HCT116 (cell line): ENCODE results near the gene ANXA2R. TPM values are rescaled to one million over a fixed set of nuclear protein-coding genes. Genes with fewer than 3 reads are reported as not detected.

ENCODE experiments used
- ATAC-seq: fragments of 200-7000 bp; cut with Tn5 transposase; 2 replicates; pipeline ENCODE4 v1.9.1; 2020; ENCODE audit warnings: mild to moderate bottlenecking, moderate library complexity
- BruUV-seq: library from RNA; stranded (reverse); fragments of 400-500 nt; replicated peaks from 2 replicates; lab custom pipeline; 2021; lab: Mats Ljungman, UMichigan
- CTCF ChIA-PET: fragments of 300-600 bp; sonication (Branson Sonifier 250); formaldehyde crosslinking; loops from one replicate; lab custom pipeline; 2021; ENCODE audit warnings: antibody characterized with exemption; lab: Charles Lee
- POLR2A ChIA-PET: fragments of 300-600, 350-600 bp; sonication (Branson Sonifier 250); formaldehyde crosslinking; loops from one replicate; lab custom pipeline; 2021; ENCODE audit warnings: antibody characterized with exemption; lab: Charles Lee
- RAD21 ChIA-PET, 2 experiments: fragments of 300-600 bp; sonication (Branson Sonifier 250); formaldehyde crosslinking; loops; one replicate each; lab custom pipeline; 2023; ENCODE audit warnings: low total read pairs in 2 of 2; ENCODE audit not compliant: uncharacterized antibody in 2 of 2, unreplicated experiment in 2 of 2, low non-redundant PET in 1 of 2; lab: Charles Lee
- DNase-seq: peaks from one replicate; pipeline ENCODE4 v3.0.0-alpha.2; 2010; ENCODE audit warnings: low read depth, low spot score
- H2AFZ ChIP-seq: fragments of 200-600 bp; shearing (Covaris generic), sonication (generic); 2 replicates; pipeline ENCODE4 v1.6.1; 2017; ENCODE audit warnings: low read depth, mixed run types, mixed read lengths, antibody characterized with exemption, low read length; ENCODE audit not compliant: poor library complexity, severe bottlenecking
- H3K27ac ChIP-seq: 2 replicates; pipeline ENCODE4 v1.5.1; 2012; ENCODE audit warnings: low read depth, low read length
- H3K27me3 ChIP-seq: fragments of 200-600 bp; sonication (generic); 2 replicates; pipeline ENCODE4 v1.6.1; 2016; ENCODE audit warnings: mixed run types, low read length, mixed read lengths; ENCODE audit not compliant: insufficient read depth
- H3K36me3 ChIP-seq, 2 experiments: fragments of 200-500 bp in 1 of 2; fragments of 200-600 bp in 1 of 2; sonication (Bioruptor generic) in 1 of 2; sonication (generic) in 1 of 2; 2 replicates each; pipeline versions ENCODE4 v1.5.1 to v1.6.1; 2014 to 2016; ENCODE audit warnings: low read length in 2 of 2, inconsistent platforms in 1 of 2, mixed read lengths in 1 of 2, mixed run types in 1 of 2; ENCODE audit not compliant: insufficient read depth in 2 of 2, control insufficient read depth in 1 of 2
- H3K4me1 ChIP-seq, 2 experiments: fragments of 200-600 bp in 1 of 2; sonication (generic) in 1 of 2; 2 replicates each; pipeline versions ENCODE4 v1.5.1 to v1.6.1; 2012 to 2017; ENCODE audit warnings: low read length in 2 of 2, inconsistent platforms in 1 of 2, mild to moderate bottlenecking in 1 of 2, mixed read lengths in 1 of 2, mixed run types in 1 of 2, moderate library complexity in 1 of 2; ENCODE audit not compliant: insufficient read depth in 2 of 2, control insufficient read depth in 1 of 2
- H3K4me2 ChIP-seq: fragments of 200-600 bp; sonication (generic); 2 replicates; pipeline ENCODE4 v1.6.1; 2017; ENCODE audit warnings: mixed run types, low read length, mixed read lengths
- H3K4me3 ChIP-seq, 2 experiments: fragments of 200-600 bp in 1 of 2; sonication (generic) in 1 of 2; replicated peaks in 1 of 2; 2 replicates each; pipeline ENCODE4 v1.5.1; 2011 to 2016; ENCODE audit warnings: low read length in 2 of 2, control low read depth in 1 of 2, low read depth in 1 of 2, mild to moderate bottlenecking in 1 of 2, mixed read lengths in 1 of 2, mixed run types in 1 of 2
- H3K79me2 ChIP-seq: fragments of 200-600 bp; sonication (generic); 2 replicates; pipeline ENCODE4 v1.6.1; 2017; ENCODE audit warnings: mild to moderate bottlenecking, mixed run types, low read length, moderate library complexity, mixed read lengths; ENCODE audit not compliant: insufficient read depth
- H3K9ac ChIP-seq: fragments of 200-600 bp; sonication (generic); 2 replicates; pipeline ENCODE4 v1.6.1; 2016; ENCODE audit warnings: low read length, mixed read lengths
- H3K9me2 ChIP-seq: fragments of 200-600 bp; sonication (generic), shearing (Covaris generic); 2 replicates; pipeline ENCODE4 v1.6.1; 2017; ENCODE audit warnings: mixed run types, mild to moderate bottlenecking, moderate library complexity; ENCODE audit not compliant: insufficient read depth
- H3K9me3 ChIP-seq, 2 experiments: fragments of 200-500 bp in 1 of 2; fragments of 200-600 bp in 1 of 2; sonication (Bioruptor generic) in 1 of 2; sonication (generic) in 1 of 2; 2 replicates each; pipeline ENCODE4 v1.6.1; 2014 to 2017; ENCODE audit warnings: low read length in 2 of 2, mixed read lengths in 2 of 2, inconsistent platforms in 1 of 2, low read depth in 1 of 2, mild to moderate bottlenecking in 1 of 2, mixed run types in 1 of 2, moderate library complexity in 1 of 2; ENCODE audit not compliant: control insufficient read depth in 1 of 2, insufficient read depth in 1 of 2
- H4K20me1 ChIP-seq: fragments of 200-600 bp; sonication (generic), shearing (Covaris generic); 2 replicates; pipeline ENCODE4 v1.6.1; 2017; ENCODE audit warnings: mixed run types, mild to moderate bottlenecking, moderate library complexity; ENCODE audit not compliant: insufficient read depth
- ATF3 ChIP-seq: IDR thresholded peaks from 2 replicates; pipeline ENCODE4 v1.6.1; 2012
- EGR1 ChIP-seq: IDR thresholded peaks from 2 replicates; pipeline ENCODE4 v1.6.1; 2012; ENCODE audit warnings: low read depth
- ELF1 ChIP-seq: IDR thresholded peaks from 2 replicates; pipeline ENCODE4 v1.6.1; 2012; ENCODE audit warnings: low read depth, borderline replicate concordance
- EZH2 ChIP-seq: fragments of 200-600 bp; sonication (generic); IDR thresholded peaks from 2 replicates; pipeline ENCODE4 v1.6.1; 2017; ENCODE audit warnings: antibody characterized with exemption, mixed run types
- POLR2AphosphoS5 ChIP-seq: IDR thresholded peaks from 2 replicates; pipeline ENCODE4 v1.6.1; 2011; ENCODE audit warnings: mild to moderate bottlenecking, low read depth, low read length, moderate library complexity
- SP1 ChIP-seq: IDR thresholded peaks from 2 replicates; pipeline ENCODE4 v1.6.1; 2012; ENCODE audit warnings: low read depth
- TCF7L2 ChIP-seq: IDR thresholded peaks from 2 replicates; pipeline ENCODE4 v1.7.0; 2011; ENCODE audit warnings: borderline replicate concordance, inconsistent platforms; ENCODE audit not compliant: insufficient read depth, insufficient read length; ENCODE audit errors: extremely low read depth
- YY1 ChIP-seq: IDR thresholded peaks from 2 replicates; pipeline ENCODE4 v1.6.1; 2011; ENCODE audit warnings: low read length, low read depth, moderate library complexity, mild to moderate bottlenecking; ENCODE audit not compliant: insufficient replicate concordance; ENCODE audit errors: extremely low read depth
- ZFX ChIP-seq: fragments of 450-650 bp; IDR thresholded peaks from 2 replicates; pipeline ENCODE4 v1.6.1; 2017
- ZNF274 ChIP-seq: fragments of 200-500 bp; sonication (Bioruptor generic); IDR thresholded peaks from 2 replicates; pipeline ENCODE4 v1.6.1; 2014; ENCODE audit warnings: mild to moderate bottlenecking, low read depth, low read length, inconsistent platforms
- intact Hi-C: fragments of 100-400 bp; cut with micrococcal nuclease; formaldehyde crosslinking; loops from 2 replicates; pipeline ENCODE4 v1.10.0; 2022
- total RNA-seq: library from RNA; stranded (reverse); gene quantifications from one replicate; pipeline ENCODE4 v1.2.1, GENCODE V29; 2021; ENCODE audit not compliant: unreplicated experiment
- TF ChIP-seq, protein P1 (sequence below), 3 experiments: fragments of 200-600 bp in 1 of 3; sonication (generic) in 1 of 3; IDR thresholded peaks in 2 of 3; conservative IDR thresholded peaks in 1 of 3; 2 replicates each; pipeline ENCODE4 v1.5.1; 2012 to 2017; ENCODE audit warnings: low read depth in 2 of 3, low read length in 2 of 3, antibody characterized with exemption in 1 of 3, borderline replicate concordance in 1 of 3, control low read depth in 1 of 3, mild to moderate bottlenecking in 1 of 3, mixed read lengths in 1 of 3, mixed run types in 1 of 3, moderate library complexity in 1 of 3; ENCODE audit not compliant: insufficient read depth in 1 of 3
- TF ChIP-seq, protein P2 (sequence below): IDR thresholded peaks from 2 replicates; pipeline ENCODE4 v1.6.1; 2012

The ANXA2R gene
- total RNA-seq, 1 experiment from 2014 or later = 0.37 TPM

- TF ChIP-seq, protein P1, sequence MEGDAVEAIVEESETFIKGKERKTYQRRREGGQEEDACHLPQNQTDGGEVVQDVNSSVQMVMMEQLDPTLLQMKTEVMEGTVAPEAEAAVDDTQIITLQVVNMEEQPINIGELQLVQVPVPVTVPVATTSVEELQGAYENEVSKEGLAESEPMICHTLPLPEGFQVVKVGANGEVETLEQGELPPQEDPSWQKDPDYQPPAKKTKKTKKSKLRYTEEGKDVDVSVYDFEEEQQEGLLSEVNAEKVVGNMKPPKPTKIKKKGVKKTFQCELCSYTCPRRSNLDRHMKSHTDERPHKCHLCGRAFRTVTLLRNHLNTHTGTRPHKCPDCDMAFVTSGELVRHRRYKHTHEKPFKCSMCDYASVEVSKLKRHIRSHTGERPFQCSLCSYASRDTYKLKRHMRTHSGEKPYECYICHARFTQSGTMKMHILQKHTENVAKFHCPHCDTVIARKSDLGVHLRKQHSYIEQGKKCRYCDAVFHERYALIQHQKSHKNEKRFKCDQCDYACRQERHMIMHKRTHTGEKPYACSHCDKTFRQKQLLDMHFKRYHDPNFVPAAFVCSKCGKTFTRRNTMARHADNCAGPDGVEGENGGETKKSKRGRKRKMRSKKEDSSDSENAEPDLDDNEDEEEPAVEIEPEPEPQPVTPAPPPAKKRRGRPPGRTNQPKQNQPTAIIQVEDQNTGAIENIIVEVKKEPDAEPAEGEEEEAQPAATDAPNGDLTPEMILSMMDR (IDR thresholded peaks at IDR 0.05 in 2 of 3, conservative IDR thresholded peaks at IDR 0.05 in 1 of 3; ENCODE audit: borderline replicate concordance in 1 of 3, insufficient read depth in 1 of 3, low read depth in 2 of 3, low read length in 2 of 3) = no peak
- no peak for TF ChIP-seq ZFX
Measured at GRCh38 chr5:43049236-43049635, 9.1 kb upstream of the ANXA2R start (continued).

DNA sequence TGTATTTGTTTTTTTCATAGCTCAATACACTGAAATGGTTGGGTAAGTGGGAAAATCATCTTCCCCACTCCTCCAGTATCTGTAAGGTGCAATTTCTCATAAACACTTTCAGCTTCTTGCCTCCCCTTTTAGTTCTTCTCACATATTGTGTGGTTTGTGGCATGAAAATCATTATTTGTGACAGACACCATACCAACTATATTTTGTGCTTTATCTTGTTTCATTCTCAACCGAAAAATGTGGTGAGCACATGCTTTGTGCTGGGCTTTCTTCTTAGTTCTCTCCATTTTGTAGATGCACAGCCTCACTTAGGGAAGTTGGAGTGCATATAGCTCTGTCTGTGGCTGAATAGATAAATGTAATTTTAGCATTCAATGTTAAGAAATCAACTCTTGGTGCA lies 6.4 kb upstream of the ANXA2R start:
- Histone ChIP-seq H3K9me2 (no peaks in the 10 kb centered on the region), H3K36me3 (no peaks in the 10 kb centered on the region), H4K20me1 (no peaks in the 10 kb centered on the region), H3K4me3 (no peak overlapping the region), H3K9ac (no peak overlapping the region), H3K79me2 (no peaks in the 10 kb centered on the region), H3K4me2 (no peak overlapping the region), H2AFZ (no peak overlapping the region), H3K4me1 (peaks cover 0 to 18% of the 10 kb centered on the region in 2 experiments; a peak in 2 of 4 replicates), H3K27me3 (no peaks in the 10 kb centered on the region), H3K27ac (no peak overlapping the region), H3K9me3 (no peaks in the 10 kb centered on the region)
- TF ChIP-seq, protein P2, sequence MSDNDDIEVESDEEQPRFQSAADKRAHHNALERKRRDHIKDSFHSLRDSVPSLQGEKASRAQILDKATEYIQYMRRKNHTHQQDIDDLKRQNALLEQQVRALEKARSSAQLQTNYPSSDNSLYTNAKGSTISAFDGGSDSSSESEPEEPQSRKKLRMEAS = no peak
- TF ChIP-seq SP1 = no peak
- no peak for DNase-seq
- POLR2A ChIA-PET = no interaction called here
- ATAC-seq = no peak
- intact Hi-C loops = no loop called here
- RAD21 ChIA-PET = no interaction called here
- CTCF ChIA-PET = interaction anchor here (1.5 kb wide), 1 partner anchor 15 kb away, joined by 4 read pairs; no protein-coding TSS in a partner anchor
- no TSS peak for BruUV-seq

GRCh38 chr5:43045236-43045635 lies 5.1 kb upstream of the ANXA2R start:
- Histone ChIP-seq H2AFZ (no peak overlapping the region), H3K9me3 (no peaks in the 10 kb centered on the region), H3K4me1 (peaks cover 0 to 22% of the 10 kb centered on the region in 2 experiments; a peak in 2 of 4 replicates), H3K4me3 (no peak overlapping the region), H3K9me2 (no peaks in the 10 kb centered on the region), H3K36me3 (no peaks in the 10 kb centered on the region), H3K79me2 (no peaks in the 10 kb centered on the region), H3K9ac (no peak overlapping the region), H4K20me1 (no peaks in the 10 kb centered on the region), H3K27ac (no peak overlapping the region), H3K4me2 (no peak overlapping the region), H3K27me3 (no peaks in the 10 kb centered on the region)
- no peak for DNase-seq
- ChIA-PET POLR2A (no interaction called here), RAD21 (no interaction called here), CTCF (interaction anchor here (1.5 kb wide), 1 partner anchor 16 kb away, joined by 4 read pairs; no protein-coding TSS in a partner anchor)
- intact Hi-C loops = no loop called here
- no TSS peak for BruUV-seq
- ATAC-seq = no peak
- TF ChIP-seq ELF1 (no peak), YY1 (no peak), EGR1 (no peak), TCF7L2 (no peak), ATF3 (no peak), EZH2 (no peak), ZFX (no peak), ZNF274 (no peak), POLR2AphosphoS5 (no peak)
- TF ChIP-seq, protein P1 (IDR thresholded peaks at IDR 0.05 in 2 of 3, conservative IDR thresholded peaks at IDR 0.05 in 1 of 3; ENCODE audit: borderline replicate concordance in 1 of 3, insufficient read depth in 1 of 3, low read depth in 2 of 3, low read length in 2 of 3) = no peak
- TF ChIP-seq, protein P2 = no peak
